Activated T-helper 1 cell treated with anti-CD3 and anti-CD28 coated beads, Interleukin-2, amount 50 U/mL, for 16 hours (primary cell): ENCODE measurements around the gene TMEM200B.
"Not testable (repeated sequence)": the region's sequence is repeated elsewhere in the genome, so short reads cannot be mapped to it uniquely, and the experiment has no call there.

Source experiments
- DNase-seq, 2 donors: peaks; one replicate each; pipeline ENCODE4 v3.0.0-alpha.2; 2020; ENCODE audit warnings: low read depth in 1 of 2, low spot score in 1 of 2

TMEM200B gene

GRCh38 chr1:29123887-29124365, at the start of gene TMEM200B:
TMEM200B (minus strand) TSS chr1:29123903; CDS start chr1:29121828, 2,075 bp downstream.
- no peak for DNase-seq

DNA sequence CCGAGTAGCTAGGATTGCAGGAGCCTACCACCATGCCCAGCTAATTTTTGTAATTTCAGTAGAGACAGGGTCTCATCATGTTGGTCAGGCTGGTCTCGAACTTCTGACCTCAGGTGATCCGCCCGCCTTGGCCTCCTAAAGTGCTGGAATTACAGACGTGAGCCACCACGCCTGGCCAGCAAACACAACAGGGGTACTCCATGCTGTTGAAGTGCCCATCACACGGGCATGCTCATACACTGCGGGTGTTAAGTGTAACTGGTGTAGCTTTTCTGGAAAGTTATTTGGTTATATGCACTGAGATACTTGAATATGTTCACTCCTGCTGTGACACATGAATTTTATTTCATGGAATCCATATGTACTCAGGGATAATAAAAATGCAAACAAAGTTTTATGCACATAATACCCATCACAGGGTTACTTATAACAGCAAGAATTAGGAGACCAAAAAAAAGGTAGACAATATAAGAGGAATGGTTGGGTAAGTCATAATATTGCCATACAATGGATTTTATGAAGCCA, 48.8 kb upstream of the TMEM200B start:
- DNase-seq = no peak

DNA sequence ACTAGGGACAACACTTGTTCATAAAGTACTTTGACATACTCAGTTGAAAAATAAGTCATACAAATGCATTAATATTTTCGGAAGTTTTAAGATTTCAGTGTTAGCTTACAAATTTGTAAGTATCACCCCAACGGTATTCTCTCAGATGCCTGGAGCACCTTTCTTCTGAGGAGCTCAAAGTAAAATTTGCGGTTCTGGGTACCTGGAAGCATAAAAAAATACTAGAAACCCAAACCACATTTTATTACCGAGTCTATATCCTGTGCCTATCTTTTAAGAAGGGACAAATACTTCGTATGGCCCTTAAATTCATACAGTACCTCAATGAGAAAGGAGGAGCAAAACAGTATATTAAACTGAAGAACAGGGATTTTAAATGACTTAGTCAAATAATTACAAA, 47.8 kb upstream of the TMEM200B start:
- DNase-seq = no peak

DNA sequence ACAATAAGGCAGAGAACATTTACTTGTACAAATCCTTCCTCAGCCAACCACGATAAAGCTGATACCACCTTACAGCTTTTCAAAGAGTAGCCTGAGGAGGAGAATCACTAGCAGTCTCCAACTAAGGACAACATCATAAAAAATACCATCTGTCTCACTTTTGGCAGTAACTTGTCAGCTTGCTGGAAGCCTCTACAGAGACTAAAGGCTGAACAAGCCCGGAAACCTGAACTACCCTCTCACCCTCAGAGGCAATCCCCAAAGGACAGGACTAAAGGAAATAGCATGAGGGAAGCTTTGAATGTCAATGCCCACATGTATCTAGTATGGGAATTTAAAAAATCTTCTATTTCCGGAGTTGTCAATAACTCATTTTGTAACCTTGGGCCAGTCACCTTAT, 47.4 kb upstream of the TMEM200B start:
- no peak for DNase-seq

DNA sequence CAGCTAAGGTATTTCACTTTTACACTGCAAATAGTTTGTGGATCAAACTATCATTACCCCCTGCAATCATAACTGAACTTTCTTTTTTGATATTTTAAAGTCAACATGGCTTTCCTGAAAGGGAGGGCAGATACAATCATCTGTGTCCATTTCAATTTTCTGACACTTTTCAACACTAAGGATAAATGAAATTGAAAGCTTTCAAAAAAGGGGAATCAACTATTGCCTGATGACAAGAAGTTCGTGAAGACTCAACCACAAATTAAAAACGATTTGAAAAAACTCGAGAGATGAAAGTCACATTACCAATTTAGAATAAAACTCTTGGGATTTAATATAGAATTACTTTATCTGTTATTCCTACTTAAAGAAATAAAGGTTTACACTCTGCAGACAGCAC, 46.3 kb upstream of the TMEM200B start:
- DNase-seq = no peak

DNA sequence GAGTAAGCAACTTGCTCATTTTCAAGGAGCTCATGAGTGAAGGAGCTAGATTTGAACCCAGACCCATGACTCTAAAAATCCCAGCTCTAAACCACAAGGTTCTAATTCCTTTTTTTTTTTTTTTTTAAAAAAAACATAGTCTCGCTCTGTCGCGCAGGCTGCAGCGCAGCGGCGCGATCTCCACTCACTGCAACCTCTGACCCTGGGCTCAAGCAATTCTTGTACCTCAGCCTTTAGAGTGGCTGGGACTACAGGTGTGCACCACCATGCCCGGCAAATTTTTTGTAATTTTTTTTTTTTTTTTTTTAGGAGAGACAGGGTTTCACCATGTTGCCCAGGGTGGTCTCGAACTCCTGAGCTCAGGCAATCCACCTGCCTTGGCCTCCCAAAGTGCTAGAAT, 44.2 kb upstream of the TMEM200B start:
- DNase-seq = no peak

DNA sequence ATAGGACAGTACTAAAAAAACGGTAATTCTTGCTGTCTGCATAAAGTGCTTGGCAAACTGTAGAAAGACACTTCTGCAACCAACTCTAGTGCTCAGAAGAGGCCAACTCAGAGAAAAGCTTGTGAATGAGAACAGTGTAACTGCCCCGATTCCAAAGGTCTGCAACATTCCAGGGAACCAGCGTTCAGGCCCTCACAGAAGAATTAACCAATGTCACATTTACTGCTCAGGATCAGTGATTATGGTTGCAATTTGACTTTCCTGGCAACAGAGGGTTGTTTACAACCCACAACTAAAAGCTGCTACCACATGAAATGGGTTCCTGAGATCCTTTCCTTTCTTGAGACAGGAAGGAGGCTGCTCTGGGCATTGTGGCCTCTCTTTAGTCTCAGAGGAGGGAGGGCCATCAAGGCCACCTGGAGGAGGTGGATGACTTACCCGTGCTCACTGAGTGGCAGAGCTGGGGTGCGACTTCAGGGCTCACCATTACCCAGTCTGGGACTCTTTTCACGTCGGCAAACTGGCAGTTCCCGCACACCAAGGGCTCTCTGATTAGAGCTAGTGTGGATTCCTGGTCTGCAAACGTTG, 42.7 kb upstream of the TMEM200B start:
- no peak for DNase-seq

GRCh38 chr1:29164588-29164987, 40.9 kb upstream of the TMEM200B start:
- no peak for DNase-seq

- no peak for DNase-seq
Measured at GRCh38 chr1:29162476-29163138, 38.9 kb upstream of the TMEM200B start.

- no peak for DNase-seq
Measured at GRCh38 chr1:29162025-29162424, 38.3 kb upstream of the TMEM200B start.

GRCh38 chr1:29159773-29160172, 36.1 kb upstream of the TMEM200B start:
- DNase-seq = no peak

DNA sequence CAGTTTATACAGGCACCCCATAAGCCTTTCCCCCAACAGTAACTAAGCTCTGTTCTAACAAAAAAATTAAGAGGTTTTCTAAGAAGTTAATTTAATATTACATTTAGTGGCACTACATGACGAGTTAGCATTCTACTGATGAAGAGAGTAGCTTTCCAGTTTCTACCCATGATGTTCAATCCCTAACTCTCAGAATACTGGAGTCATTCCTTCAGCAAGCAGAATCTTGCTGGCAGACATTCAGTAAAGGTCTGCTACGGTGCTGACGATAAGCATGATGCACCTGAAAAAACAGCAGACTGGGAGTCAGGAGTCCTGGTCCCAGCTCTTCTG, 33.5 kb upstream of the TMEM200B start:
- no peak for DNase-seq

DNA sequence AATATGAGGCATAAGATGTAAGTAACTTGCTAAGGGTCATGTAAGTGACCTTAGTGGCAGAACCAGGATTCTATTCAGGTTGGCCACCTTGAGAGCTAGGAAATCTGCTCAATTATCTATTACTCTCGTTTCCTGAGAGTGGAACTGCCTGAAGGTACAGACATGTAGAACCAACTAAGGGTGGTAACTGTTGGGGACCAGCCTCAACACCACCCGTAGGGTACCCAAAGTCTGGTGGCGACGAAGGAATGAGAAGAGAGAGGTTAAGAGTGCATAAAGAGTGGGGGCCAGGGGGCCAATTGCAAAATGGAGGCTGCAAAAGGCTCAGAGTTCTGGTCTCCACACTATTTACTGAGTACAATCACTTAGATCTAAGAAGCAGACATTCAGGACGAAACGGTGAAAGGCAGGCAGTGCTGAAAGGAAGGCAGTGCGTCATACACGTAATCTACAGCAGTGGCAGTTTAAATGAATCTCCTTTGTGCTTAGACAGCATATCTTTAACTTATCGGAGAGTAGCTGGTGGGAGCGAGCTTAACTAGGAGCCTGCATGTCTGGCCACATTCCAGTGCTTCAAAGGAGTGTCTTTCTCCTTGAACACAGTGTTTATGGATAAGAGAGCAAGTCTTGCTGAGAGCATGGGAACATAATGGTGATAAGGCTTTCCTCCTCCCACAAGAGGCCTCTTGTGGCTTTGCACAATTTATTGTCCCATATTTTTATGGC, 33.0 kb upstream of the TMEM200B start:
- no peak for DNase-seq

DNA sequence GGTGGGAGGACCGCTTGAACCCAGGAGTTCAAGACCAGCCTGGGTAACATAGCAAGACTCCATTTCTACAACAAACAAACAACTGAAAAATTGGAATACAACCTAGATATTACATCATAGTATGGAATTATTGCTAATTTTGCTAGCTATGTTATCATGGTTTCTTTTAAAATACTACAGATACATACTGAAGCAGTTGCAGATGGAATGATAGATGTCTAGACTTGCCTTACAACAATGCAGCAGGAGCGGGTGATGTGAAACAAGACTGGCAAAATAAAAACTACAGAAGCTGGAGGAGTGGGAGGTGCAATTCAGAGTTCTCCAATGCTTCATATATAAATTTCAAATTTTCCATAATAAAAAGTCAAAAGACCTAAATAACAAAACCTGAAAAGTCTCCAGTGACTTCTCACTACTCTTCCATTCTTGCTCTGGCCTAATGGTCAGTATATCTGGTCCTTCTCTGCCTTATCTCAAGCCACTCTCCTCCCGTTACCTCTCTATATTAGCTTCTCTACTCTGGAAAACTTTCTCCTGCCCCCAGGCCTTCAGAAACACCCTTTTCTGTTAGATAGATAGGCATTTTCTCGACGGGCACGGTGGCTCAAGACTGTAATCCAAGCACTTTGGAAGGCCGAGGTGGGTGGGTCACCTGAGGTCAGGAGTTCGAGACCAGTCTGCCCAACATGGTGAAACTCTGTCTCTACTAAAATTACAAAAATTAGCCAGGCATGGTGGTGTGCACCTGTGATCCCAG, 28.5 kb upstream of the TMEM200B start:
- DNase-seq = no peak

- DNase-seq = not testable (repeated sequence)
Measured at GRCh38 chr1:29150346-29150745, 26.6 kb upstream of the TMEM200B start.

- DNase-seq = no peak
Measured at GRCh38 chr1:29148656-29149491, 25.2 kb upstream of the TMEM200B start.

GRCh38 chr1:29145739-29146437, 22.2 kb upstream of the TMEM200B start:
- DNase-seq = no peak

DNA sequence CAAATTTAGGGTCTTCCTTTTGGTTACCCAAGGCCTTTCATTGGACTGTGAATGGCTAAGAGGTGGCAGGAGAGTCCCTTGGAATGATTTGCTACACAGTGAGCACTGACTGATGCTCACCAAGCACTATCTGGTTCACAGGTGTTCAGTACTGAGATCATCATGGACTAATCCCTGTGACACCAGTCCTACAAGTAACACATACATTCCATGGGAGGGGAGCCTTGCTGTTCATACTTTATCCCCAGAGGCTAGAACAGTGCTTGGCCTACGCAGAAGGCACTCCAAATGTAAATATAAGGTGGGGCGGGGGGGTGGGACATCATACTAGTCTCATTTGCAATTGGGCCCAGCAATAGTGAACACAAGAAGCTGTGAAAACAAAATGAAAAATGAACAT, 20.5 kb upstream of the TMEM200B start:
- DNase-seq = no peak

DNA sequence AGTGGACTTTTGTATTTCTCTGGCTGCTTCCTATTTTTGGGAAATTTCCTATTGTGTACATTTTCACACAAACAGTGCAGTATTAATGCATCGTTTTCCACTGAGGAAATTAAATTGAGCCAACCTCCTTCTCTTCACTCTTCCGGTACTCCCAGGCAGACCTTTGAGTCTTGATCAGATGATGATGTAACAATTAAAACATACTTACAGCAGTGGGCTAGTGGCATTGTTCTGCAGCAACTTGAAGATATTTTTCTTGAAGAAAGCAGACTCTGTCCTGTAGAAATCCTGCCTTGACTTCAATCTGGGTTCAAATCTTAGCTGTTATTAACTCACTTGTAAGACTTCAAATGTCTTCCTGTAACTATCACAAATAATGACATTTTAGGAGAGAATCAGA, 19.0 kb upstream of the TMEM200B start:
- no peak for DNase-seq

DNA sequence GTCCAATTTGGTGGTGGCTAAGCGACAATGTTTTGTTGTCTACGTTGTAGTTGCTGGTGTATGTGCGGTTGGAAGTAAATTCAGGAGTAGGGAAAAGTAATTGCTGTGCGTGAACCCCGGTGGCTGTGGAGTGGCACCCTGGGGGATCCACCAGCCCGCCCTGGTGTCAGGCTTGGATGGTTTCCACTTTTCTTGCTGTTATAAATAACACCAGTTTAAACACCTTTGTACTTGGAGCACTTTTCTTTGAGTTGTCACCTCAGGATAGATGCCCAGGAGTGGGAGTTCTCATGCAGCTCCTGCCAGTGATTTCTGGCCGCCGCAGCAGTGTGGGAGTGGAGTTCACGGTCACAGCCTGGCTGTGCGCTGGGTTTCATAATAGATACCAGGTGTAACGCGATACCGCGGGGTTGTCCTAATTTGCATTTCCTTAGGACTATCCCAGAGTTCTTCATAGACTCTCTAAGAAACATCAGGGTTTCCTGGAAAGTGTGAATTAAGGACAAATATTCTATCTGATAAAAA, 12.8 kb upstream of the TMEM200B start:
- DNase-seq = no peak
